Germinal center (tissue), 1 donor: ENCODE measurements around the gene CBFA2T3.

Source experiments
- DNase-seq: peaks from one replicate; pipeline ENCODE4 v3.0.0; 2012; ENCODE audit warnings: mixed read lengths, low spot score

CBFA2T3 gene

GRCh38 chr16:88856828-88857727 is 119.9 kb downstream of the CBFA2T3 start, which contains the start of the genes GALNS and TRAPPC2L:
Gene GALNS (minus strand): TSS chr16:88856947. CDS start chr16:88856877, 70 bp downstream.
Gene TRAPPC2L (plus strand): TSS chr16:88857127. CDS start chr16:88857151, 24 bp downstream.
- peak; percentile 100 for DNase-seq

GRCh38 chr16:88856122-88856827 is 120.7 kb downstream of the CBFA2T3 start:
- no peak for DNase-seq

GRCh38 chr16:88855736-88856121 is 121.3 kb downstream of the CBFA2T3 start:
- DNase-seq = no peak

- DNase-seq = no peak
Measured at GRCh38 chr16:88855176-88855575, 121.8 kb downstream of the CBFA2T3 start.

GRCh38 chr16:88854306-88855111 is 122.5 kb downstream of the CBFA2T3 start:
- DNase-seq = peak; percentile 41

GRCh38 chr16:88853325-88853941 is 123.6 kb downstream of the CBFA2T3 start:
- no peak for DNase-seq

- DNase-seq = no peak
Measured at GRCh38 chr16:88851616-88852015, 125.4 kb downstream of the CBFA2T3 start.

GRCh38 chr16:88850531-88851199 is 126.3 kb downstream of the CBFA2T3 start:
- no peak for DNase-seq

- DNase-seq = no peak
Measured at GRCh38 chr16:88848557-88848956, 128.4 kb downstream of the CBFA2T3 start.

GRCh38 chr16:88847654-88848053 is 129.4 kb downstream of the CBFA2T3 start:
- DNase-seq = no peak

- DNase-seq = no peak
Measured at GRCh38 chr16:88846088-88846487, 130.9 kb downstream of the CBFA2T3 start.

GRCh38 chr16:88844419-88845036 is 132.5 kb downstream of the CBFA2T3 start:
- peak; percentile 21 for DNase-seq

- no peak for DNase-seq
Measured at GRCh38 chr16:88843256-88843655, 133.8 kb downstream of the CBFA2T3 start.

- no peak for DNase-seq
Measured at GRCh38 chr16:88842806-88843205, 134.2 kb downstream of the CBFA2T3 start.

- no peak for DNase-seq
Measured at GRCh38 chr16:88842308-88842756, 134.7 kb downstream of the CBFA2T3 start.

- no peak for DNase-seq
Measured at GRCh38 chr16:88841521-88842307, 135.3 kb downstream of the CBFA2T3 start.

GRCh38 chr16:88840600-88841215 is 136.3 kb downstream of the CBFA2T3 start:
- no peak for DNase-seq

- DNase-seq = no peak
Measured at GRCh38 chr16:88839745-88840599, 137.0 kb downstream of the CBFA2T3 start.
